Raji (cell line): ENCODE results near the gene AMDHD2.

Experiments
- POLR2A ChIP-seq: IDR thresholded peaks from 2 replicates; pipeline ENCODE4 v1.6.1; 2011; ENCODE audit warnings: low read depth, low read length, control low read depth; ENCODE audit not compliant: insufficient read depth

The AMDHD2 gene

GRCh38 chr16:2492292-2492691 is 27.9 kb upstream of the AMDHD2 start:
- no peak for TF ChIP-seq POLR2A

DNA sequence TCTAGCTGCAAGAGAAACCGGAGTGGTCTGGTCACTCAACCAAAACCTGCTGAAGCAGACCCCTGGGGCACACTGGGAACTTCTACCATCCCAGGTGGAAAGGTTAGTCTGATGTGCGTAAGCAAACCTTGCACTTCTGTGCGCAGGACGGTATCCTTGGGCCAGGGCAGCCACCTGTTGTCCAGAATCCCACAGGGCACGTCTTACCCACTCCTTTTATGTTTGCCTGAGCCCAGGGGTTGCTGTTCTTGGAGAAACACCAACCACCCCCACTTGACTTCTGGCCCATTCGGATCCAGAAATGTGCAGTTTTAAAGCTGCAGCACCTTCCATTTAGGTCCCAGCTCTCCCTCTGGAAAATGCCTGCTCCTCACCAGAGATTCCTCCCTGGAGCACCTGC is 26.6 kb upstream of the AMDHD2 start:
- TF ChIP-seq POLR2A: no peak

DNA sequence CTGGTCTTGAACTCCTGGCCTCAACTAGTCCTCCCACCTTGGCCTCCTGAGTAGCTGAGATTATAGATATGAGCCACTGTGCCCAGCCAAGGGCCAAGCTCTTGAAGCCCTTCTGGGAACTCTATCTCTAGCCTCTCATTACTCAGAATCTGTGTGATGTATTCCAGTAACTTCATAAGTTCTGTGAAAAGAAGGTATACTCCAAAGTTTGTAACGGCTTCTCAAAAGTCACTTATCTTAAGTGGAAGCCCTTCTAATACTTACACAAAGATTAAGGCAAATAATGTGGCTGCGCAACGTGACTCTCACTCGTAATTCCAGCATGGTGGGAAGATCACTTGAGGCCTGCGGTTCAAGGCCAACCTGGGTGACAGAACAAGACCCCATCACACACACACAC is 25.6 kb upstream of the AMDHD2 start:
- no peak for TF ChIP-seq POLR2A

GRCh38 chr16:2495041-2495440 is 25.1 kb upstream of the AMDHD2 start:
- no peak for TF ChIP-seq POLR2A

DNA sequence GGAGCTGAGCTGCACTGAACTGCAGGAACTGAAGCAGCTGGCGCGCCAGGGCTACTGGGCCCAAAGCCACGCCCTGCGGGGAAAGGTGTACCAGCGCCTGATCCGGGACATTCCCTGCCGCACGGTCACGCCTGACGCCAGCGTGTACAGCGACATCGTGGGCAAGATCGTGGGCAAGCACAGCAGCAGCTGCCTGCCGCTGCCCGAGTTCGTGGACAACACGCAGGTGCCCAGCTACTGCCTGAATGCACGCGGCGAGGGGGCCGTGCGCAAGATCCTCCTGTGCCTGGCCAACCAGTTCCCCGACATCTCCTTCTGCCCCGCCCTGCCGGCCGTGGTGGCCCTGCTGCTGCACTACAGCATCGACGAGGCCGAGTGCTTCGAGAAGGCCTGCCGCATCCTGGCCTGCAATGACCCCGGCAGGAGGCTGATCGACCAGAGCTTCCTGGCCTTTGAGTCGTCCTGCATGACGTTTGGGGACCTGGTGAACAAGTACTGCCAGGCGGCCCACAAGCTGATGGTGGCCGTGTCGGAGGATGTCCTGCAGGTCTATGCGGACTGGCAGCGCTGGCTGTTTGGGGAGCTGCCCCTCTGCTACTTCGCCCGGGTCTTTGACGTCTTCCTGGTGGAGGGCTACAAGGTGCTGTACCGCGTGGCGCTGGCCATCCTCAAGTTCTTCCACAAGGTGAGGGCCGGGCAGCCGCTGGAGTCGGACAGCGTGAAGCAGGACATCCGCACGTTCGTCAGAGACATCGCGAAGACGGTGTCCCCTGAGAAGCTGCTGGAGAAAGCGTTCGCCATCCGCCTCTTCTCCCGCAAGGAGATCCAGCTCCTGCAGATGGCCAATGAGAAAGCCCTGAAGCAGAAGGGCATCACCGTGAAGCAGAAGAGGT is 23.7 kb upstream of the AMDHD2 start:
- TF ChIP-seq POLR2A: no peak

- no peak for TF ChIP-seq POLR2A
Observed at GRCh38 chr16:2497116-2497630, 23.0 kb upstream of the AMDHD2 start.

GRCh38 chr16:2497695-2498484 is 22.3 kb upstream of the AMDHD2 start:
- no peak for TF ChIP-seq POLR2A

DNA sequence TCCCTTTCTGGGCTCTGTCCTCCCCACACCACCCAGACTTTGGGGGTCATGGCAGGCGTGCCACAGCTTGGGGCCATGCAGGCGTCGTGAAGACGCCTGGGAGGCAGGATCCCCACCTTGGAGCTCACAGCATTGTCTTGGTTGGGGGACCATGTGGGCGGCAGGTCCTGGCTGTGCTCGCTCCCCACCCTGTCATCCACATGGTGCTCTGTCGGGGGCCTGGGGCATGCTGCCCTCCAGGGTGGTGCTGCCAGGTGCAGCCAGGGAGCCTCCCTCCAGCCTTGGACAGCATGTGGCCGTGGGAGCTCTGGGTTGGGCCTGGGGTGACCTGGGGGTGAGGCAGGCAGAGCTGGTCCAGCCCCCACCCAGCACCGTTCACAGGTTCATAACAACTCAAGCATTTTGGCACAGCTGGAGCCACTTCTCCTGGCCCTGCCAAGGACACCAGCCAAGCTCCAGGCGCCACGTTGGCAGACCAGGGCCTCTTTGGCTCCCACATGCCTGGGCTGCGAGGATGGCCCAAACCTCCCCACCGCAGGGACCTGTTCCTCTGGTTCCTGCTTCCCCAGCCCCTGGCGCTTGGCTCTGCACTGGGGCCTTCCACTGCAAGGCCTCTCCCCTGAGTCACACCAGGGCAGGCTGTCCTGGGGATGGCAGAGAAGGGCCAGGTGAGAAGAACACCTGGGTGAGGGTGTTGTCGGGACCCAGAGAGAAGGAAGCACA is 21.5 kb upstream of the AMDHD2 start:
- no peak for TF ChIP-seq POLR2A

DNA sequence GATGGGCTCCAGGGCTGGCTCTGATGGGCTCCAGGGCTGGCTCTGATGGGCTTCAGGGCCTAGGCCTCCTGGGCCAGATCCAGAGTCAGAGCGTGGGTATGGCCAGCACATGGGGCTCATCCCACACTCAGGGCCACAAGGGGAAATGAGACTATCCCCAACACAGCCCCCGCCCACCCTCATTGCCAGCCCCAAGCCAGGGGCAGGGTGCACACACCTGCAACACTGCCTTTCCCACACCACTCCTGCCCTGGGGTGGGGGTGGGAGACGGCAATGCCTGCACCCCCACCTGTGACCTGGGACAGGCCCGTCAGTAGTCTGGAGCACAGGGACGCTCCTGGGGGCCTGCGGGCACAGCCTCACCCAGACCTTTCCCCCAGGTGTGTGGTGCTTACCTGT is 20.7 kb upstream of the AMDHD2 start:
- TF ChIP-seq POLR2A: no peak

DNA sequence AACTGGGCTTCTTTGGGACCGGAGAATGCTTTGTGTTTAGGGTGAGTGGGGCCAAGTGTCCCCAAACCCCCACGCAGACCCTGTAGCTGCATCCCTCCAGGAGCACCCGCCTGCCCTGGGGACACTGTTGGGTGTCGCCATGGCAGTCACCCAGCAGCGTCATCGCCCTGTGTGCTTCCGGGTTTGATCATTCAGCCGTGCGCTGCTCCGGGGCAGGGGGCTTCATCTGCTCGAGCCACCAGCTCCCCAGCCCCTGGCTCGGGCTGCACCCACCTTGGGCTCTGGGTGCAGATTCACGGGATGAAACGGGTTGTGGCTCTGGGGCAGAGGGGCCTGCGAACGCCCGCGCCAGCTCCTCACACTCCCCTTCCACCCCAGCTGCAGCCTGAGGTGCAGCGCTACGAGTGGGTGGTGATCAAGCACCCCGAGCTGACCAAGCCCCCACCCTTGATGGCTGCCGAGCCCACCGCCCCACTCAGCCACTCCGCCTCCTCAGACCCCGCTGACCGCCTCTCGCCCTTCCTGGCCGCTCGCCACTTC is 20.2 kb upstream of the AMDHD2 start:
- TF ChIP-seq POLR2A: no peak

DNA sequence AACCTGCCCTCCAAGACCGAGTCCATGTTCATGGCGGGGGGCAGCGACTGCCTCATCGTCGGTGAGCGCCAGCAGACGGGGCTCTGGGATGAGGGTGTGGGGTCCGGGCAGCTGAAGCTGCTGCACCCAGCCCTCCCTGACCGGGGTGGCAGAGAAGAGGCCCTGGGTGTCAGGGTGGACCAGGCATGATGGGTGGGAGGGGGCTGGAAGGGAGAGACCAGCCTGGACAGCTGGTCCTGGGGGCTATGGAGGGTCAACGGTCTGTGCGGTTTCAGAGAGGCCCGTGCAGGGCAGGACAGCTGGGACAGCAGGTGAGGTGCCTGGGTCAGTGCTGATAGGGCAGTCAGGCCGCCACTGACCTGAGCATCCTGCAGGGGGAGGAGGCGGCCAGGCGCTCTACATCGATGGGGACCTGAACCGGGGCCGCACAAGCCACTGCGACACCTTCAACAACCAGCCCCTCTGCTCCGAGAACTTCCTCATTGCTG is 19.7 kb upstream of the AMDHD2 start:
- TF ChIP-seq POLR2A: no peak

- peak; percentile 35; the same call in 1 of the 2 replicates for TF ChIP-seq POLR2A
Observed at GRCh38 chr16:2500918-2501750, 19.0 kb upstream of the AMDHD2 start.

DNA sequence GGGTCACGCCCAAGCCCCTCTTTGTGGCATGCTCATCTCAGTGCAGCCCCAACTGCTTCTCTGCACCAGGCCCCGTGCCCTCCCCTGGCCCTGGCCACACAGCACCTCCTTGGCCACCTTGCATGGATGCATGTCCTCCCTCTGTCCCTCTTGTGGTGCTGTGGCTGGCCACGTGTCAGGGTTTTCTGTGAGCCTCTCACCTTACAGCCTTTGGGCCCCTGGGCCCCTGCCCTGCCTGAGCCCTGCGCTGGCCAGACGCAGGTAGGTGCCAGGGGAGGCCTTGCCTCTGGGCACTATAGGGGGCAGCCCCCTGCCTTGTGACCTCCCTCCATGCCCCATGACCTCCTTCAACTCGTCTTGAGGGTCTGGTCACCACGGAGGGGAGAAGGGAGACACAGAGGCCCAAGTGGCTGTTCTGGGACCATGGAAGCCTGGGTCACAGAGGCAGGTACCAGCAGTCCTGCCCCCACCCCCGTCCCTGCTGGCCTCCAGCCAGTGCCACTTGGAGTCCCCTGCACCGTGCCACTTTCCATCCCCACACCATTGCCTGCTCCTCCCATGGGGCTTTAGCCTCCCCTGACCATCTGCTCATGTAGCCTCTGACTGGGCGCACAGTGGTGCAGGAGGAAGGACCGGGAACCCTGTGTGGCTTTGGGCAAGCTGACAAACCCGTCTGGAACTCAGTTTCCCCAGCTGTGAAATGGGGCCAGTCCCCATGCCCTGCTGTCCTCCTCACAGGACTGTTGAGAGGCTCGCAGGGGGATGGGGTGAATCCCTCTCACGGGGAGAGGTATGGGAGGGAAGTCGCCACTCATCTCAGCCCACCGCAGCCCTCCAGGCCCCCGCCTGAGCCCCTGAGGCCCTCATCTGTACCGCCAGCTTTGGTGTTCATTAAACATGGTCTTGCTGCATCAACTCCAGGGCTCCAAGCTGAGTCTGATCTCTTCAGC is 17.9 kb upstream of the AMDHD2 start:
- TF ChIP-seq POLR2A: no peak
